HEK293 (cell line): ENCODE results near the gene CCDC14.

ENCODE experiments used
- GLIS2 ChIP-seq: fragments of 450-650 bp; formaldehyde crosslinking; IDR thresholded peaks from 2 replicates; pipeline ENCODE4 v1.5.1; 2016; ENCODE audit warnings: missing biosample characterization, missing genetic modification characterization
- TCF7L2 ChIP-seq: IDR thresholded peaks from 2 replicates; pipeline ENCODE4 v1.6.1; 2011; ENCODE audit warnings: low read depth, mild to moderate bottlenecking, inconsistent platforms, low read length, moderate library complexity, borderline replicate concordance
- ZBTB48 ChIP-seq: fragments of 450-650 bp; formaldehyde crosslinking; IDR thresholded peaks from 2 replicates; pipeline ENCODE4 v1.5.1; 2016; ENCODE audit warnings: missing biosample characterization, missing genetic modification characterization
- ZNF121 ChIP-seq: fragments of 450-650 bp; formaldehyde crosslinking; IDR thresholded peaks from 2 replicates; pipeline ENCODE4 v1.5.1; 2016; ENCODE audit warnings: missing biosample characterization, missing genetic modification characterization
- ZNF214 ChIP-seq: fragments of 450-650 bp; formaldehyde crosslinking; IDR thresholded peaks from 2 replicates; pipeline ENCODE4 v1.5.1; 2017; ENCODE audit warnings: missing biosample characterization, mild to moderate bottlenecking, missing genetic modification characterization, borderline replicate concordance
- ZNF23 ChIP-seq: fragments of 450-650 bp; formaldehyde crosslinking; IDR thresholded peaks from 2 replicates; pipeline ENCODE4 v1.5.1; 2016; ENCODE audit warnings: missing biosample characterization, missing genetic modification characterization, borderline replicate concordance
- ZNF521 ChIP-seq: fragments of 450-650 bp; formaldehyde crosslinking; IDR thresholded peaks from 2 replicates; pipeline ENCODE4 v1.5.1; 2017; ENCODE audit warnings: missing biosample characterization, mild to moderate bottlenecking, missing genetic modification characterization
- ZNF777 ChIP-seq: fragments of 450-650 bp; formaldehyde crosslinking; IDR thresholded peaks from 2 replicates; pipeline ENCODE4 v1.5.1; 2017; ENCODE audit warnings: missing biosample characterization, missing genetic modification characterization, borderline replicate concordance
- TF ChIP-seq, protein P1 (sequence below): sonication (generic); formaldehyde crosslinking; IDR thresholded peaks from 2 replicates; pipeline ENCODE4 v1.8.1; 2022; ENCODE audit warnings: mild to moderate bottlenecking, moderate library complexity, missing genetic modification reagents
- TF ChIP-seq, protein P2 (sequence below): fragments of 450-650 bp; formaldehyde crosslinking; IDR thresholded peaks from 2 replicates; pipeline ENCODE4 v1.5.1; 2016; ENCODE audit warnings: missing biosample characterization, missing genetic modification characterization
- TF ChIP-seq, protein P3 (sequence below): fragments of 450-650 bp; formaldehyde crosslinking; IDR thresholded peaks from 2 replicates; pipeline ENCODE4 v1.5.1; 2016; ENCODE audit warnings: missing biosample characterization, missing genetic modification characterization, borderline replicate concordance
- TF ChIP-seq, protein P4 (sequence below): fragments of 450-650 bp; formaldehyde crosslinking; IDR thresholded peaks from 2 replicates; pipeline ENCODE4 v1.5.1; 2016; ENCODE audit warnings: missing biosample characterization, missing genetic modification characterization

DNA sequence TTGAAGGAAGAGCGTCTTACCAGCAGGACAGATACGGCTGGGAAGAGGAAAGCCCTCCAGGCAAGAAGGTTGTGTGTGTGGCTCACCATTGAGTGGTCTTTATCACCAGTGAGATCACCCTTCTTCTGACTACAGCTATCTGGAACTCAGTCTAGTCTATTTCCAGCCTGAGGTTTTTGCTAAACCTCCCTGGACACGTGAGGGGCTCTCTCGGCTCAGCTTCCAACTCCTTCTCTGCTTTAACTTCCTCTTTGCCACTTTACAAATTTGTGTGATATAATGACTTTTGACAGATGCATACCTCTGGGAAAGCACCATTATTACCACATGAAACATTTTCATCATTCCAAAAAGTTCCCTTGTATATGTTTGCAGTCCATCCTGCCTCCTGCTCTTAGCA, 46.2 kb upstream of the CCDC14 start:
- TF ChIP-seq, protein P1, sequence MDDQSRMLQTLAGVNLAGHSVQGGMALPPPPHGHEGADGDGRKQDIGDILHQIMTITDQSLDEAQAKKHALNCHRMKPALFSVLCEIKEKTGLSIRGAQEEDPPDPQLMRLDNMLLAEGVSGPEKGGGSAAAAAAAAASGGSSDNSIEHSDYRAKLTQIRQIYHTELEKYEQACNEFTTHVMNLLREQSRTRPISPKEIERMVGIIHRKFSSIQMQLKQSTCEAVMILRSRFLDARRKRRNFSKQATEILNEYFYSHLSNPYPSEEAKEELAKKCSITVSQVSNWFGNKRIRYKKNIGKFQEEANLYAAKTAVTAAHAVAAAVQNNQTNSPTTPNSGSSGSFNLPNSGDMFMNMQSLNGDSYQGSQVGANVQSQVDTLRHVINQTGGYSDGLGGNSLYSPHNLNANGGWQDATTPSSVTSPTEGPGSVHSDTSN (CRISPR knock-in tag), result no peak
- TF ChIP-seq ZNF23, result no peak
- TF ChIP-seq, protein P2, sequence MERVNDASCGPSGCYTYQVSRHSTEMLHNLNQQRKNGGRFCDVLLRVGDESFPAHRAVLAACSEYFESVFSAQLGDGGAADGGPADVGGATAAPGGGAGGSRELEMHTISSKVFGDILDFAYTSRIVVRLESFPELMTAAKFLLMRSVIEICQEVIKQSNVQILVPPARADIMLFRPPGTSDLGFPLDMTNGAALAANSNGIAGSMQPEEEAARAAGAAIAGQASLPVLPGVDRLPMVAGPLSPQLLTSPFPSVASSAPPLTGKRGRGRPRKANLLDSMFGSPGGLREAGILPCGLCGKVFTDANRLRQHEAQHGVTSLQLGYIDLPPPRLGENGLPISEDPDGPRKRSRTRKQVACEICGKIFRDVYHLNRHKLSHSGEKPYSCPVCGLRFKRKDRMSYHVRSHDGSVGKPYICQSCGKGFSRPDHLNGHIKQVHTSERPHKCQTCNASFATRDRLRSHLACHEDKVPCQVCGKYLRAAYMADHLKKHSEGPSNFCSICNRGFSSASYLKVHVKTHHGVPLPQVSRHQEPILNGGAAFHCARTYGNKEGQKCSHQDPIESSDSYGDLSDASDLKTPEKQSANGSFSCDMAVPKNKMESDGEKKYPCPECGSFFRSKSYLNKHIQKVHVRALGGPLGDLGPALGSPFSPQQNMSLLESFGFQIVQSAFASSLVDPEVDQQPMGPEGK (tag by site-specific recombination), result no peak
- TF ChIP-seq ZBTB48 (tag by site-specific recombination), result no peak
- TF ChIP-seq GLIS2 (tag by site-specific recombination), result no peak
- no peak for TF ChIP-seq ZNF214 (tag by site-specific recombination)
- TF ChIP-seq, protein P3, sequence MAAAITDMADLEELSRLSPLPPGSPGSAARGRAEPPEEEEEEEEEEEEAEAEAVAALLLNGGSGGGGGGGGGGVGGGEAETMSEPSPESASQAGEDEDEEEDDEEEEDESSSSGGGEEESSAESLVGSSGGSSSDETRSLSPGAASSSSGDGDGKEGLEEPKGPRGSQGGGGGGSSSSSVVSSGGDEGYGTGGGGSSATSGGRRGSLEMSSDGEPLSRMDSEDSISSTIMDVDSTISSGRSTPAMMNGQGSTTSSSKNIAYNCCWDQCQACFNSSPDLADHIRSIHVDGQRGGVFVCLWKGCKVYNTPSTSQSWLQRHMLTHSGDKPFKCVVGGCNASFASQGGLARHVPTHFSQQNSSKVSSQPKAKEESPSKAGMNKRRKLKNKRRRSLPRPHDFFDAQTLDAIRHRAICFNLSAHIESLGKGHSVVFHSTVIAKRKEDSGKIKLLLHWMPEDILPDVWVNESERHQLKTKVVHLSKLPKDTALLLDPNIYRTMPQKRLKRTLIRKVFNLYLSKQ, result no peak
- TF ChIP-seq ZNF777, result no peak
- no peak for TF ChIP-seq ZNF121
- TF ChIP-seq, protein P4, sequence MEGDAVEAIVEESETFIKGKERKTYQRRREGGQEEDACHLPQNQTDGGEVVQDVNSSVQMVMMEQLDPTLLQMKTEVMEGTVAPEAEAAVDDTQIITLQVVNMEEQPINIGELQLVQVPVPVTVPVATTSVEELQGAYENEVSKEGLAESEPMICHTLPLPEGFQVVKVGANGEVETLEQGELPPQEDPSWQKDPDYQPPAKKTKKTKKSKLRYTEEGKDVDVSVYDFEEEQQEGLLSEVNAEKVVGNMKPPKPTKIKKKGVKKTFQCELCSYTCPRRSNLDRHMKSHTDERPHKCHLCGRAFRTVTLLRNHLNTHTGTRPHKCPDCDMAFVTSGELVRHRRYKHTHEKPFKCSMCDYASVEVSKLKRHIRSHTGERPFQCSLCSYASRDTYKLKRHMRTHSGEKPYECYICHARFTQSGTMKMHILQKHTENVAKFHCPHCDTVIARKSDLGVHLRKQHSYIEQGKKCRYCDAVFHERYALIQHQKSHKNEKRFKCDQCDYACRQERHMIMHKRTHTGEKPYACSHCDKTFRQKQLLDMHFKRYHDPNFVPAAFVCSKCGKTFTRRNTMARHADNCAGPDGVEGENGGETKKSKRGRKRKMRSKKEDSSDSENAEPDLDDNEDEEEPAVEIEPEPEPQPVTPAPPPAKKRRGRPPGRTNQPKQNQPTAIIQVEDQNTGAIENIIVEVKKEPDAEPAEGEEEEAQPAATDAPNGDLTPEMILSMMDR (tag by site-specific recombination), result no peak
- no peak for TF ChIP-seq ZNF521 (tag by site-specific recombination)
- no peak for TF ChIP-seq TCF7L2
